HEK293 (cell line): Measurements from ENCODE around the gene TPPP3.

Source experiments
- CTCF ChIP-seq: fragments of 450-650 bp; formaldehyde crosslinking; IDR thresholded peaks from 2 replicates; pipeline ENCODE4 v1.5.1; 2016; ENCODE audit warnings: missing biosample characterization, missing genetic modification characterization
- PRDM10 ChIP-seq: fragments of 450-650 bp; formaldehyde crosslinking; IDR thresholded peaks from 2 replicates; pipeline ENCODE4 v1.5.1; 2016; ENCODE audit warnings: missing biosample characterization, missing genetic modification characterization
- SETDB1 ChIP-seq: IDR thresholded peaks from one replicate; pipeline ENCODE4 v1.6.1; 2017; ENCODE audit warnings: mild to moderate bottlenecking, low read length, moderate library complexity, mixed read lengths; ENCODE audit not compliant: insufficient read length
- ZBTB7A ChIP-seq: fragments of 450-650 bp; formaldehyde crosslinking; IDR thresholded peaks from 2 replicates; pipeline ENCODE4 v1.5.1; 2016; ENCODE audit warnings: low read depth, missing biosample characterization, missing genetic modification characterization
- ZNF140 ChIP-seq: fragments of 450-650 bp; formaldehyde crosslinking; IDR thresholded peaks from 2 replicates; pipeline ENCODE4 v1.5.1; 2016; ENCODE audit warnings: missing biosample characterization, missing genetic modification characterization
- ZNF701 ChIP-seq: fragments of 450-650 bp; formaldehyde crosslinking; IDR thresholded peaks from 2 replicates; pipeline ENCODE4 v1.5.1; 2016; ENCODE audit warnings: missing biosample characterization, missing genetic modification characterization
- ZSCAN30 ChIP-seq: fragments of 450-650 bp; IDR thresholded peaks from 2 replicates; pipeline ENCODE4 v1.5.1; 2018; ENCODE audit warnings: missing biosample characterization, mild to moderate bottlenecking, missing genetic modification characterization, moderate library complexity

- TF ChIP-seq SETDB1: no peak
- no peak for TF ChIP-seq CTCF (tag by site-specific recombination)
- TF ChIP-seq ZSCAN30 (tag by site-specific recombination): no peak
- no peak for TF ChIP-seq ZNF140 (tag by site-specific recombination)
- TF ChIP-seq PRDM10 (tag by site-specific recombination): no peak
- no peak for TF ChIP-seq ZNF701 (tag by site-specific recombination)
- no peak for TF ChIP-seq ZBTB7A (tag by site-specific recombination)
Observed at GRCh38 chr16:67430504-67430976, 37.2 kb upstream of the TPPP3 start.
